DMS79 treated with DMSO at 0.1 percent for 48 hours (cell line): ENCODE data around the gene MPND.
A peak's percentile ranks its signal among the peaks of the same experiment; 100 is the strongest.
"Not testable (repeated sequence)": the region's sequence is repeated elsewhere in the genome, so short reads cannot be mapped to it uniquely, and the experiment has no call there.

Experiments
- DNase-seq: peaks from one replicate; lab custom pipeline; 2025; lab: John Stamatoyannopoulos, UW

Gene MPND

DNA sequence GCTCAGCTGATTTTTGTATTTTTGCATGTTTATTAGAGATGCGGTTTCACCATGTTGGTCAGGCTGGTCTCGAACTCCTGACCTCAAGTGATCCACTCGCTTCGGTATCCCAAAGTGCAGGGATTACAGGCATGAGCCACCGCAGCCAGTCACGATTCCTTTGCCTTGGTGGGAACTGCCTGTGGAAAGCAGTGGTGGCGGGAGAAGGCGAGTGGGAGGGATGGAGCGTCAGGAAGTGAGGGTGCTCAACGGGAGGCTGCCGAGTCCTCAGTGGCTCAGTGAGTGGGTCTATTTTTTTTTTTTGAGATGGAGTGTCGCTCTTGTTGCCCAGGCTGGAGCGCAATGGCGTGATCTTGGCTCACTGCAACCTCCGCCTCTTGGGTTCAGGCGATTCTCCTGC, 5.9 kb downstream of the MPND start:
- not testable (repeated sequence) for DNase-seq

DNA sequence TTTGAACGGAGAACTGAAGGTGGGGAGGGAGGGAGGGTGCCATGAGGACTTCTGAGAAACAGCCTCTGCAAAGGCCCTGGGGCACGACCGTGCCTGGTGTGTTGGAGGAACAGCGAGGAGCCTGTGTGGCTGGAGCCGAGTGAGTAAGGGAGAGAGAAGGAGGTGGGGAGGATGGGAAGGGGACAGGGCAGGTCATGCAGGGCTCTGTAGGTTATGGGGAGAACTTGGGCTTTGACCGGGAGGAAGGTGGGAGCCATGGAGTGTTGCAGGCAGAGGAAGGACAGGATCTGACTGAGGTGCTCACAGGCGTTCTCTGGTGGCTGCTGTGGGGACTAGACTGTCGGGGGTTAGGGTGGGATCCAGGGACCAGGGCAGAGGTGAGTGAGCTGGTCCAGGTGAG, 6.7 kb downstream of the MPND start:
- DNase-seq, result no peak

DNA sequence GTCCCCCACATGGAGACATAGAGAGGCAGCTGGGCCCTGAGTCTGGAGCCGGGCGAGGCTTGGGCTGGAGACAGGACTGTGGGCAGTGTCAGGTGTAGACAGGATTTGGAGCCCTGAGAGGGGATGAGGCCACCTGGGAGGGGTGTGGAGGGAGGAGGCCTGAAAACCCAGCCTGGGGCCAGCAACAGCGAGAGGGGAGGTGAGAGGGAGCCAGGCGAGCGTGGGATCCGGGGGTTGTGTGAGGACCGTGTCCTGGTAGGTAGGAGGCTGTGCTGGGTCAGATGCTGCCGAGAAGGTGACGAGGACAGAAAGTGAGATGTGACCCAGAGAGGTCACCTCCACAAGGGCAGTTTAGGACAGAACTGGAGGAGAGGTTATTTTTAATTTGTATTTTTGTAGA, 7.4 kb downstream of the MPND start:
- DNase-seq, result no peak

DNA sequence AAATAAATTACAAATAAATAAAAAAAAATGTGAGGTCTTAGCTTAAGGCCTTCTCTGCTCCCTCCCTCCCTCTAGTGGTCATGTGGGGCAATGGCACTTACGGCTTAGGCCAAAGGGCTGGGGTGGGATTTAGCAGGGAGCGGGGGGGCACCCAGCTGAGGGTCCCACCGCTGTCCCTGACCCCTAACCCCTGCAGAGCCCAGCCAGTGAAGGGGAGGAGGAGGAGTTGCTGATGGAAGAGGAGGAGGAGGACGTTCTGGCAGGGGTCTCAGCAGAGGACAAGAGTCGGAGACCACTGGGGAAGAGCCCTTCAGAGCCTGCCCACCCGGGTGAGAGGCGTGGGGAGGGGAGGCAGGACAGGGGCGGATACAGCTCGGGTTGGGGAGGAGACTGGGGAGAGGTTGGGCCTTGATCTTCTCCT, 9.3 kb downstream of the MPND start:
- peak; percentile 22 for DNase-seq

DNA sequence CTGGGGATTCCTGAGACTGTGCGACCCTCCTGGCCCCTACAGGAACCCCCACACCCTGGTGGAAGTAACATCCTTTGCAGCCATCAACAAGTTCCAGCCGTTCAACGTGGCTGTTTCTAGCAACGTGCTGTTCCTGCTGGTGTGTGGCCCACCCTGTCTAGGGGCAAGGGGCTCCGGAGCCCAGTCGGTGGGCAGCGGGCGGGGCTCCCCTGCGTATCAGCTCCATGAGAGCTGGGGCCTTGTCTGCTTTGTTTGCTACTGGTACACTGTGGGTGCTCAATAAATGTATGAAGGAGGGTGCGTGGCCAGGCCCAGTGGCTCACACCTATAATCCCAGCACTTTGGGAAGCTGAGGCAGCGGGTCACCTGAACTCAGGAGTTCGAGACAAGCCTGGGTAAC, 10.9 kb downstream of the MPND start:
- DNase-seq, result no peak

DNA sequence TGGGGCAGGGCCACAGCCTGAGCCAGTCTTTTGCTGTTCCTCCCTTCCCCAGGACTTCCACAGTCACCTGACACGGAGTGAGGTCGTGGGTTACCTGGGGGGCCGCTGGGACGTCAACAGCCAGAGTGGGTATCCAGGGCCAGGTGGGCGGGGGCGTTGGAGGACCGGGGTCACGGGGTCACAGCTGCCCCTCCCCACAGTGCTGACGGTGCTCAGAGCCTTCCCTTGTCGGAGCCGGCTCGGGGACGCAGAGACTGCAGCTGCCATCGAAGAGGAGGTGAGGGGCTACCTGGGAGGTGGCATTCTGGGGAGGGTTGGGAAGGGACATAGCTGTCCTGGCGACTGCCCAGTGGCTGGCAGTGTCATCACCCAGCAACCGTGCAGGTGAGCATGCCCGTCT, 11.5 kb downstream of the MPND start:
- no peak for DNase-seq

DNA sequence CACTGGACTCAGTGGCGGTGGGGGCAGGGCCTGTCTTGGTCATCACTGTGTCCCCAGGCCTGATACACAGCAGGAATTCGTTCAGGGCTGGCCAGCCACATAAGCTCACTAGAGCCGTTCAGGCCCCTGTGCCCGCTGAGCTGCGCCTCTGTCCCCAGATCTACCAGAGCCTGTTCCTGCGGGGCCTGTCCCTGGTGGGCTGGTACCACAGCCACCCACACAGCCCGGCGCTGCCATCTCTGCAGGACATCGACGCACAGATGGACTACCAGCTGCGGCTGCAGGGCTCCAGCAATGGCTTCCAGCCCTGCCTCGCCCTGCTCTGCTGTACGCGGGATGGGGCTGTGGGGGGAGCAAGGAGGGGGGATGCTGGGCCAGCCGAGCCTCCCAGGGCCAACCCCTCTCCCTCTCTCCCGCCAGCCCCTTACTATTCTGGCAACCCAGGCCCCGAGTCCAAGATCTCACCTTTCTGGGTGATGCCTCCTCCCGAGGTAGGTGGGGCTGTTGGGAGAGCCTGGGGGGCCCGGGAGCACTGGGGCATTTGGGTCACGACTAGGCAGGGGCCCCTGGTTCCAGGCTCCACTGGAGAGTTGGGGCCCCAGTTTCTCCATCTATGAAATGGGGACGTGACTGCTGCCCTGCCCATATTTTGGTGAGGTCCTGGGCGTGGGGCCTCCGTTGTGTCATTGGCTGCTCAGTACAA, 13.9 kb downstream of the MPND start:
- no peak for DNase-seq

DNA sequence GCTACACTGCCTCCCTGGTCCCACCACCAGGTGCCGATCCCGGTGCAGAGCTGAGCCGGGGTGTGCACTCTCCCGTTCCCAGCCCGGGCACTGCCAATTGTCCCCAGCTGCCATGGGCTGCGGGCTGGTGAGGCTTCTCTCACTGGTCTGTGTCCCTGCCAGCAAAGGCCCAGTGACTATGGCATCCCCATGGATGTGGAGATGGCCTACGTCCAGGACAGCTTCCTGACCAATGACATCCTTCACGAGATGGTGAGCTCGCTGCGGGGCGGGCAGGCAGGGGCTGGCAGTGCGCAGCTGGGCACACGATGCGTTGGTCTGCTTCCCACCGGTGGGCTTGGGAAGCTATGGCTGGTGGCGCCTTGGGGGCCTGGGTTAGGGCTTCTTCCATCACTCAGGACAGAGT, 14.6 kb downstream of the MPND start:
- DNase-seq, result no peak

DNA sequence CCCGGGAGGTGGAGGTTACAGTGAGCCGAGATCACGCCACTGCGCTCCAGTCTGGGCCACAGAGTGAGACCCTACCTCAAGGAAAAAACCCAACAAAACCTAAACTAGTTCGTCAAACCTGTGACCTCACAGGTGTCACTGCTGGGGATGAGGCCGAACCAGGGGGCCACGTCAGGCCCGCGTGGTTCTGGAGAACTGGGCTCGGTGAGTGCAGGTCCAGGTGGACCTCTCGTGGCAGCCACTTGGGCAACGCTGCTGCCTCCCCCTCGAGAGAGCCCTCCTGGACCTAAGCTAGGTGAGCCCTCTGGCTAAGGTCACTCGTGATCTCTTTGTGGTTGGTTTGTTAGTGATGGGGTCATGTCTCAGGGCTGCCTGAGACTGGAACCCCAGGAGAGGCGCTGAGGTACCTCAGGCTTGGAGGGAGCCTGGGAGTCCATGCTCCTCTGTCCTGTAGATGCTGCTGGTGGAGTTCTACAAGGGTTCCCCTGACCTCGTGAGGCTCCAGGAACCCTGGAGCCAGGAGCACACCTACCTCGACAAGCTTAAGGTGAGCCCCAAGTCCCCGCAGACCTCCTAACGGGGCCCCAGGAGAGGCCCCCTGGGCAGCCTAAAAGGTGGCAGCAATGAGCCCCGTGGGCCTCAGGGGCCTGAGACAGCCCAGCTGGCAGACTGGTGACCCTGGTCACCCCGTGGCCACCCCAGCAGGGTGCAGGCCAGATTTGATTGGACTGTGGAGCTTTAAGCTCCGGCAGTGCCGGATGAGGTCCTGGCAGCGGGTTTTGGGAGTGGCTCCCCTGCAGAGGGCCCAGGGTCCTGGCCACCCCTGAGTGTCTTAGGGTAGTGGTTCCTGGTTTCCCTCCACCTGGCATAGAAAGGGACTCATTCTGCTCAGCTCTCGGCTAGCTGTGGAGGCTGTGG, 15.6 kb downstream of the MPND start:
- no peak for DNase-seq

DNA sequence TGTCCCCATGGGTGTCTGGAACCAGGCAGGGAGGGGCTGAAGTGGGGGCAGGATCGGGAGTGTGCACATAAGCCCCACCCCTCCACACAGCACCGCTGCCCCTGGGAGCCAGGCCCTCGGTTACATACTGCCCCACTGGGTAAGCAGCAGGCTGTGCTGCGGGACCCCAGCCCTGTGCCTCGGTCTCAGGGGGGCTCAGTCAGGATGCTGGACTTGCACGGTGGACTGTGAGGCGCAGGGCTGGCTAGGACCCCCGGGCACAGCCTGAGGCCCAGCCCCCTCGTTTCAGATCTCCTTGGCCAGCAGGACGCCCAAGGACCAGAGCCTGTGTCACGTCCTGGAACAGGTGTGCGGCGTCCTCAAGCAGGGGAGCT, 16.3 kb downstream of the MPND start:
- DNase-seq, result no peak

DNA sequence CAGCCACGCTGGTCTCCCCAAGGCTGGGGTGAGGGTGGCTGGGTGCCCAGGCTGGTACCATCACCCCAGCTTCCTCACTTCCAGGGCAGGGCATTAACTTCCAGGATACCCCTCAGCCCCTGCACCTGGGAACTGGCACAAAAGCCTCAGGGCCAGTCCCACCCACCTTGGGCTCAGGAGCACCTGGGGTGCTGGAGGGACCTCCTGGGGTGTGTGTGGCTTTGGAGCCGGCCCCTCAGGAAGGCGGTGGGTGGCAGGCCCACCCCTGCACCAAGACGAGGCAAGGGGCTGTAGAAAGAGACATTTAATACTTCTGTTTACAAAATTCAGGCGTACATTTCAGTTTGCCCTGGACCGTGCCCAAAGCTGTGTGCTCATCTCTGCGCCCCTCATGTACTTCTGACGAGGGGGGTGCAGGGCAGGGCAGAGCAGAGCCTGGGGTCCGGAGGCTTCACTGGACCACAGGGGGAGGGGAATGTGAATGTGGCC, 16.8 kb downstream of the MPND start:
- no peak for DNase-seq

DNA sequence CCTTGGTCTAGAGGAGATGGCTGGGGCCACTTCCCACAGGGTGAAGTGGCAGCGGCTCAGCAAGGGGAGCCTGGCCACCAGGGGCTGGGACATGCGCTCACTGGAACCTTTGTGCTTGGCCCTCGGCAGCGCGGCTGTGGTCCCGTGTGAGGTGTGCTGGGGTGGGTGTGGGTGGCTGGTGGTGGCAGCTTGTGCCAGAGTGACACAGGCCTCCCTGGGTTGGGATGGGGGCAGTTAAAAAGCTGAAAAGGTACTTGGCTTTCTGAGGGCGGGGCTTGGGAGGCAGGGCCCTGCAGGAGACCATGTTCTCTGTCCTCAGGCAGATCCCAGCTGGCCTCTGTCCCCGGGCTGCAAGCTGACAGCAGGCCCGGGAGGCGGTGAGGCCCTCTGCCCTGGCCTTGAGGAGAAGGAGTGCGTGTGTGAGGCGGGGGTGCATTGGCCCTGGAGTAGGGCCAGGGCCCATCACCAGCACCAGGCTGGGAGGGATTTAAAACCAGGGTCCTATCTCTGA, 17.3 kb downstream of the MPND start:
- DNase-seq, result no peak

DNA sequence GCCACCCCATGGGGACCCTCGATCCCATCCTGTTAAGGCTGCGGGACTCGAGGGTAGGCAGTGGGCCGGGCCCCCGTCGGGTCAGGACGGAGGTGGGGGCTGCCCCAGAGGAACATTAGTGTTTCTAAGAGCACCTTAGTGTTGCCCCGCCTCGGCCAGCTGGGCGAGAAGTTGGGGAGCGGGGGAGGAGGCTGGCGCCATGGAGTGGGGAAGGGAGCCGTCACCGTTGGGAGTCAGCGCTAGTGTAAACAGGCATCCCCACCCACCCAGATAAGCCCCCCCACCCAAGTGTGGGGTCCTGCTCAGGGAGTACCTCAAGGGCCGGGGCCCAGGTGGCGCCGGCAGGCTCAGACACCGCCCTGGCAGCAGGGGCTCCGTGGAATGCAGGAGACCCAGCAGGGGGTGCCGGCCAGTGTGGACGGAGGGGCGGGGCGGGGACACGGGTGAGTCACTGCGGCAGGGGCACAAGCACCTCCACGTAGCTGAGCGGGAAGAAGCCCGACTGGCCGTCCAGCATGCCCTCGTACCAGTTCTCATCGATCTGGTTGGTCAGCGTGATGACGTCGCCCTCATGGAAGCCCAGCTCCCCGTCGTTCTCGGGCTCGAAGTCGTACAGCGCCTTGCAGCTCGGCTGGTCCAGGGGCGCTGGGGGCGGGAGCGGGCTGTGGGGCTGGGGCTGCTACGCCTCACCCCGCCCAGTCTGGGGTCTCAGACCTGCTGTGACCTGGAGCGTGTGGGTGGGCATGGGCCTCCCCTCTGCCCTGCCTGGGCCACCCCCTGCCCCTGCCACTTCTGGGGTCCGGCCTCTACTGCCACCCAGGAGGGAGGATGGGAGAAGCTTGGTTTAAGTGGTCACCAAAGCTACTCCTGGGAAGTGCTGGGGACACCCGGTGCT, 18.0 kb downstream of the MPND start:
- DNase-seq, result no peak

DNA sequence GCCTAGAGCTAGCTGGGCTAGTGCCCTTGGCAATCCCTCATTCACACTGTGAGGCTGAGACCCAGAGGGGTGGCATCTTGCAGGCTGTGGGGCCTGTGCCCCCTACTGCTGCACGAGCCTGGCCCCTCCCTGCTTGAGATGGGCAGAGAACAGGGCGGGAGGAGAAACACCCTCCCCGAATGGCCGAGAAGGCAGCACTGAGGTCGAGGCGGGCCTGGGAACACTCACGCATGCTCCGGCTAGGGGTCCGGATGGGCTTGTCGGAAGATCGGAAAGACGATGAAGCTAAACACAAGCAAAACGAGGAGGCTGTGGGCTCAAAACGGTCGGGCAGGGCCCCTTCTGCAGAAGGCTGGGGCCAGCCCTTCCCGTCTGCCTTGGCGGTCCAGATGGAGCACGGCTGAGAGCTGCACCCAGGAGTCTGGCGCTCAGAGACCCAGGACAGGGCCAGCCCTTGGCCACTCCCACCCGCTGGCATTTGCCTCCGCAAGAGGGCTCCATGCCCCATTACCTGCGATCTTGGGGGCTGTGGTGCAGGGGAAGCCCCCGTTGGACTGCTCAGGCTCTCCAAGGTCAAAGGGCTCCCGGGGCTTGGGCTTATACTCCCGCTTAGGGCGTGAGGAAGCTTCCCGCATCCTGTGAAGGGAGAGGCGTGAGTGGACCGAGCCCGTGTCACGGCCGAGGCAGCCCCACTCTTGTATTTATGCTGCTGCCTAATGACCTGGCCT, 18.9 kb downstream of the MPND start:
- DNase-seq, result no peak

DNA sequence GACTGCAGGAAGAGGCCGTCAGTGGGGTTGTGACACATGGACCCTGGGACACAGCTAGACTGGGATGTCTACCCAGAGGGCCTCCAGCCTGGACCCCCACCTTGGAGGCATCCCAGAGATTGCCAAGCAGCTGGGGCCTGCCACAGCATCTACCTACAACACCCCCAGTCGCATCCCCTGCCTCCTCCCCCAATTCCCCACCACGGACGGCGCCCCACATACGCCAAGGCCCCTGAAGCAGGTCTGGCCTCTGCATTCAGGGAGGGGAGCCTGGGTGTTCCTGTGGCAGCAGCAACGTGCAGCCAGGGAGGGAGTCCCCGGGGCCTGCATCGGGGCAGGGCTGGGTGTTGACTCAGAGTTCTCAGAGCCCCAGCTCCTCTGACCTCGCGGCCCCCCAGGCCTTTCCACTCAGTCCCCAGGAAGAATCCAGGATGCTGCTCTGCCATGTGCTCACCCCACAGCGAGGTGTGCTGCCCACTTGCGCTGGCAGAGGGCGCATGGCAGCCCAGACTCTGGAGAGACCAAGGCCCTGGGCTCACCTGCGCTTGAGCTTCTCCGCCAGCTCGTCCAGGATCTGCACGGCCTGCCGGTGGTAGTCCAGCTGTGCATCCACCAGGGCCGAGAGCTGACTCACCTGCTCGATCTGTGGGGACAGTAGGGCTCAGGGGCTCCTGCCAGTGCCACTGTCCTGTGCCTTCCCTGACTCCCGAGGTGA, 19.6 kb downstream of the MPND start:
- no peak for DNase-seq

DNA sequence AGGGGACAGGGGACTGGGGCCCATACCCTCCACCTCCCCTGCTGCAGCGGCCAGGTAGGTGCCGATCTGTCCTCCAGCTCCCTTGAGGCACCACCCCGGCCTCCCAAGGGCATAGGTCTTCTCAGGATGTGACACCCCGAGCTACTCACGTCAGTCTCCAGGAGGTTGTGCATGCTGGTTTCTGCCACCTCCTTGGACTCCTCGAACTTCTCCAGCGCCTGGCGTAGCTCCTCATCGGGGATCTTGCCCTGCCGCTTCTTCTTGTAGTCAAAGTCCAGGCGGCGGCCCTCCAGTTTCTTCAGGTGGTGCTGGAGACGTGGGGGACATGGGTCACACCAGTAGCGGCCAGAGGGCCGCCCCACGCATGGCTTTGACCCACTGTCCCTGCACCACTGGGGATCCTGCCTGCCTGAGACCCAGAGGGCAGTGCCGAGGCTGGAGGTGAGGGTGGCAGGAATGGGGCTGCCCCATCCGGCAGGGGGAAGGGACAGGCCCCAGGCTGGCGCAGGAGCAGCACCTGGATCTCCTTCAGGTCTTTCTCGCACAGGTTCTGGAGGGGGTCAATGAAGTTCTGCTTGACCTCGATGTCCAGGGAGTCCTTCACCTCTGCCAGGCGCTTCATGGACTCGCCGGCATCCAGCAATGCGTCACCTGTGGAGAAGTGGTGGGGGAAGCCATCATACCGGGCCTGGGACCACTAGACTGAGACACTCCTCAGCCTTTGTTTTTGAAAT, 20.4 kb downstream of the MPND start:
- DNase-seq, result no peak

DNA sequence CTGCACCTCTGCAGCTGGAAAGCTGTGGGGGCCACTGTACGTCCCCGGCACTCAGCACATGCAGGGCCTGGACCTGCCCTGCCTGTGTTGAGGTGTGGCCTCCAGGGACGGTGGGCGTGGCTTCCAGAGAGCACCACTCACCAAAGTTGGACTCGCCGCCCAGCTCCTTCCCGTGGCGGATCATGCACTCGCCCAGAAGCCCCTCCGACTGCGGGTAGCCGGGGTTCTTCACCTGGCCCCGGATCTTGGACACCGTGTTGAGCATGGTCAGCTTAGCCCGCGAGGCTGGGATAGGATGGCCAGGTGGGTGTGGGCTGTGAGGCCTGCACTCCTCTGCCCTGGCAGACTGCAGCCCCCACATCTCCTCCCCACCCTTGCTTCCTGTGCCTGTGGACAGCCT, 22.0 kb downstream of the MPND start:
- no peak for DNase-seq

DNA sequence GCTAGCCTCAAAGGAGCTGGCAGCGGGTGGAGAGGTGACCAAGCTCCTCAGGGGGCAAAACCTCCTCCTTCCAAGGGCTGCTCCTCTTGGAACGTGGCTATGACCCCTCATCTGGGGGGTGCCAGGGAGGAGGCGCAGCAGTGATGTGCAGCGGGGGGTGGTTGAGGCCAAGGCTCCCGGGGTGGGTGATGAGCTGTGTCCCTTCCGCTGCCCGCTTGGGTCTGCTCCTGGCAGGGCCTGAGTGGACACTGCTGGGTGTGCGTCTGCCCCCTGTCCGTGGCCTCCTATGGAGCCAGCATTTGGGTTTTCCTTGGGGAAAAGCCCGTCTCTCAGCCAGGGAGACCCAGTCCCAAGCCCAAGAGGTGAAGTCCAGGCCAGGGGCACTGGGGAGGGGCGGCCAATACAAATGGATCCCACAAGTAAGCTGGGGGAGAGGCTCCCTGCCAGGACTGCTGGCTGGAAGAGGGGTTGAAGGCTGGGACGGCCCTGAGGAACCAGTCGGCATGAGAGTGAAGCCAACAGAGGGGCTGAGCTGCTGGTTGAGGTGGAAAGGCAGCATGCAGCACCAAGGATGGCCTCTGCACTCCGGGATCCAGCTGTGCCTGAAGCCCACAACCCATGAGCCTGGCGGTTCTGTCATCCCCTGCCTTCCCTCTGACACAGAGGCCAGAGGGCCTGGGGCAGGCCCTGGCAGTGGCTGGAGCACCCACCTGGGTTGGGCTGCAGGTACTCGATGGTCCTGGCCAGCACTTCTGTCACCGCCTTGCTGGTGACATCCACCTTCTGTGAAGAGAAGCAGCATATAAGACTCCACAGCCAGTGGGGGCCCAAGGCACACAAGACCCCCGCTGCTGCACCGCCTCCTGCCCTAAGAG, 22.7 kb downstream of the MPND start:
- no peak for DNase-seq
